Ishikawa (cell line): ENCODE data around the gene DYNC1LI2.

Source experiments
- CEBPB ChIP-seq: IDR thresholded peaks from 2 replicates; pipeline ENCODE4 v1.6.1; 2012
- CREB1 ChIP-seq: IDR thresholded peaks from 2 replicates; pipeline ENCODE4 v1.6.1; 2012; ENCODE audit warnings: low read depth
- EGR1 ChIP-seq: IDR thresholded peaks from 2 replicates; pipeline ENCODE4 v1.6.1; 2012
- EP300 ChIP-seq: IDR thresholded peaks from 2 replicates; pipeline ENCODE4 v1.6.1; 2012; ENCODE audit warnings: borderline replicate concordance
- FOXM1 ChIP-seq: IDR thresholded peaks from 2 replicates; pipeline ENCODE4 v1.6.1; 2012; ENCODE audit warnings: low read depth, borderline replicate concordance
- MAX ChIP-seq: IDR thresholded peaks from 2 replicates; pipeline ENCODE4 v1.6.1; 2012
- NFIC ChIP-seq: IDR thresholded peaks from 2 replicates; pipeline ENCODE4 v1.6.1; 2012
- RAD21 ChIP-seq: IDR thresholded peaks from 2 replicates; pipeline ENCODE4 v1.6.1; 2012; ENCODE audit warnings: low read depth
- REST ChIP-seq: IDR thresholded peaks from 2 replicates; pipeline ENCODE4 v1.6.1; 2012; ENCODE audit warnings: low read depth, mild to moderate bottlenecking
- TAF1 ChIP-seq: IDR thresholded peaks from 2 replicates; pipeline ENCODE4 v1.6.1; 2012; ENCODE audit warnings: low read depth, mild to moderate bottlenecking
- TCF12 ChIP-seq: IDR thresholded peaks from 2 replicates; pipeline ENCODE4 v1.6.1; 2012; ENCODE audit warnings: low read depth
- TEAD4 ChIP-seq: IDR thresholded peaks from 2 replicates; pipeline ENCODE4 v1.6.1; 2012
- USF1 ChIP-seq: IDR thresholded peaks from 2 replicates; pipeline ENCODE4 v1.6.1; 2012
- YY1 ChIP-seq: IDR thresholded peaks from 2 replicates; pipeline ENCODE4 v1.6.1; 2012; ENCODE audit warnings: low read depth
- ZBTB7A ChIP-seq: IDR thresholded peaks from 2 replicates; pipeline ENCODE4 v1.6.1; 2012; ENCODE audit warnings: low read depth

The DYNC1LI2 gene

GRCh38 chr16:66698046-66698445, 53.4 kb downstream of the DYNC1LI2 start:
- no peak for TF ChIP-seq ZBTB7A
- no peak for TF ChIP-seq EGR1
- no peak for TF ChIP-seq CEBPB
- no peak for TF ChIP-seq RAD21
- TF ChIP-seq TAF1 = no peak
- TF ChIP-seq NFIC = no peak
- no peak for TF ChIP-seq TCF12
- no peak for TF ChIP-seq CREB1

- TF ChIP-seq ZBTB7A (0 out of 2 replicates have a peak, but pooled peaks have one; percentile 71), USF1 (0 out of 2 replicates have a peak, but pooled peaks have one; percentile 3), TAF1 (peak; percentile 55; the same call in 1 of the 2 replicates), YY1 (peak; percentile 51; the same call in 1 of the 2 replicates), REST (no peak), CEBPB (no peak)
Measured at GRCh38 chr16:66696669-66697630, 54.5 kb downstream of the DYNC1LI2 start, which contains the start of gene CMTM4. Gene CMTM4 (minus strand): TSS chr16:66696743. CDS start chr16:66696525, 218 bp downstream.

GRCh38 chr16:66695935-66696668, 55.3 kb downstream of the DYNC1LI2 start:
- TF ChIP-seq NFIC (no peak), USF1 (no peak), CREB1 (no peak), ZBTB7A (peak; percentile 45; the same call in 1 of the 2 replicates), MAX (peak; percentile 53), TAF1 (peak; percentile 45; the same call in 1 of the 2 replicates), EGR1 (no peak), RAD21 (no peak), REST (no peak), YY1 (0 out of 2 replicates have a peak, but pooled peaks have one; percentile 29), TEAD4 (no peak), CEBPB (no peak), EP300 (no peak)

- TF ChIP-seq CEBPB (no peak), REST (no peak), YY1 (no peak), TCF12 (no peak), MAX (no peak), FOXM1 (no peak), RAD21 (no peak), USF1 (no peak), NFIC (no peak), ZBTB7A (no peak), EGR1 (no peak), TEAD4 (no peak), TAF1 (no peak), CREB1 (no peak), EP300 (no peak)
Measured at GRCh38 chr16:66695471-66695934, 55.9 kb downstream of the DYNC1LI2 start.
